Osteoblast (primary cell): Measurements from ENCODE around the gene WNT8B. TPM values are rescaled to one million over a fixed set of nuclear protein-coding genes. Genes with fewer than 3 reads are reported as not detected.

Experiments
- DNase-seq: peaks from one replicate; pipeline ENCODE4 v3.0.0; 2011; ENCODE audit warnings: low spot score, mixed read lengths; ENCODE audit not compliant: insufficient read length; ENCODE audit errors: missing footprints
- H2AFZ ChIP-seq: 2 replicates; pipeline ENCODE4 v1.6.0; 2011; ENCODE audit warnings: mild to moderate bottlenecking, low read length
- H3K27ac ChIP-seq: 2 replicates; pipeline ENCODE4 v1.5.1; 2011; ENCODE audit warnings: mild to moderate bottlenecking, low read depth, low read length, moderate library complexity
- H3K27me3 ChIP-seq: 2 replicates; pipeline ENCODE4 v1.6.0; 2012; ENCODE audit warnings: mild to moderate bottlenecking, control low read depth, inconsistent platforms, low read length, moderate library complexity; ENCODE audit not compliant: insufficient read depth
- H3K36me3 ChIP-seq: 2 replicates; pipeline ENCODE4 v1.5.1; 2011; ENCODE audit warnings: mild to moderate bottlenecking, low read length, control low read depth, moderate library complexity; ENCODE audit not compliant: insufficient read depth
- H3K4me1 ChIP-seq: 2 replicates; pipeline ENCODE4 v1.5.1; 2011; ENCODE audit warnings: mild to moderate bottlenecking, low read length, control low read depth, moderate library complexity; ENCODE audit not compliant: insufficient read depth
- H3K4me2 ChIP-seq: 2 replicates; pipeline ENCODE4 v1.6.0; 2011; ENCODE audit warnings: mild to moderate bottlenecking, low read length; ENCODE audit not compliant: insufficient read depth
- H3K4me3 ChIP-seq: fragments of 200-600 bp; sonication (generic); 3 replicates; pipeline ENCODE4 v1.5.1; 2012; ENCODE audit warnings: mild to moderate bottlenecking, low read length, inconsistent platforms; ENCODE audit not compliant: insufficient read depth
- H3K79me2 ChIP-seq: 2 replicates; pipeline ENCODE4 v1.6.0; 2012; ENCODE audit warnings: mild to moderate bottlenecking, low read length, control low read depth, inconsistent platforms; ENCODE audit not compliant: insufficient read depth
- H3K9me3 ChIP-seq: 2 replicates; pipeline ENCODE4 v1.5.1; 2011; ENCODE audit warnings: low read depth, low read length, control low read depth
- H4K20me1 ChIP-seq: 2 replicates; pipeline ENCODE4 v1.6.0; 2012; ENCODE audit warnings: mild to moderate bottlenecking, low read length, control low read depth; ENCODE audit not compliant: insufficient read depth
- total RNA-seq: library from RNA; depleted of rRNA; stranded (reverse); fragments of >200 nt; gene quantifications from 2 replicates; pipeline ENCODE4 v1.2.3, GENCODE V29; 2012
- TF ChIP-seq, protein P1 (sequence below): IDR thresholded peaks from 2 replicates; pipeline ENCODE4 v1.5.1; 2011; ENCODE audit warnings: mild to moderate bottlenecking, low read depth, low read length, moderate library complexity; ENCODE audit errors: extremely low read depth

The WNT8B gene, protein sequence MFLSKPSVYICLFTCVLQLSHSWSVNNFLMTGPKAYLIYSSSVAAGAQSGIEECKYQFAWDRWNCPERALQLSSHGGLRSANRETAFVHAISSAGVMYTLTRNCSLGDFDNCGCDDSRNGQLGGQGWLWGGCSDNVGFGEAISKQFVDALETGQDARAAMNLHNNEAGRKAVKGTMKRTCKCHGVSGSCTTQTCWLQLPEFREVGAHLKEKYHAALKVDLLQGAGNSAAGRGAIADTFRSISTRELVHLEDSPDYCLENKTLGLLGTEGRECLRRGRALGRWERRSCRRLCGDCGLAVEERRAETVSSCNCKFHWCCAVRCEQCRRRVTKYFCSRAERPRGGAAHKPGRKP
- total RNA-seq, result not detected in 2 replicates

DNA sequence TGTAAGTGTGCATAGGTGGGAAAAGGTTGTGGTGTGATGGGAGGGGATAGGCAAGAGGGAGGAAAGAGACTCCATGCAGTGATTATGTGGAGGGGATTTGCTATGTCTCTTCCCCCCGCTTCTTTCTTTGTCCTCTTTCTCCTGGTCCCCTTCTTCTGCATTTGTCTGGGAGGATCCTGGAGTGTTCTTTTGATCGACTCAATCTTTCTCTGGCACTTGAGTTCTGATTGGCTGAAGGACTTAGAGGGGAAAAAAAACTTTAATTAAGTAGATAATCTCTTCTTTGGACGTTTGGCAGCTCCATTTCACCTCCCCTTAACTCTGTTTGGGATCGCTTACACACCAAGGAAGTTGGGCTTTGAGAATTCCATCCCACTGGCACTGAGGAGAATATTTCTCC lies at the start of gene WNT8B:
Gene WNT8B, plus strand, starts transcription at position 301 of the 400 bp plus-strand sequence. CDS start 160 bp downstream, outside the sequence.
- Histone ChIP-seq H4K20me1 (no peaks in the 10 kb centered on the region), H2AFZ (no peak within 1 kb of the TSS), H3K79me2 (no peaks in the 10 kb centered on the region), H3K9me3 (no peaks in the 10 kb centered on the region), H3K4me2 (no peak within 1 kb of the TSS), H3K27me3 (peaks cover 51% of the 10 kb centered on the region), H3K4me1 (no peaks in the 10 kb centered on the region), H3K36me3 (no peaks in the 10 kb centered on the region), H3K4me3 (no peak within 1 kb of the TSS), H3K27ac (no peak within 1 kb of the TSS)
- TF ChIP-seq, protein P1, sequence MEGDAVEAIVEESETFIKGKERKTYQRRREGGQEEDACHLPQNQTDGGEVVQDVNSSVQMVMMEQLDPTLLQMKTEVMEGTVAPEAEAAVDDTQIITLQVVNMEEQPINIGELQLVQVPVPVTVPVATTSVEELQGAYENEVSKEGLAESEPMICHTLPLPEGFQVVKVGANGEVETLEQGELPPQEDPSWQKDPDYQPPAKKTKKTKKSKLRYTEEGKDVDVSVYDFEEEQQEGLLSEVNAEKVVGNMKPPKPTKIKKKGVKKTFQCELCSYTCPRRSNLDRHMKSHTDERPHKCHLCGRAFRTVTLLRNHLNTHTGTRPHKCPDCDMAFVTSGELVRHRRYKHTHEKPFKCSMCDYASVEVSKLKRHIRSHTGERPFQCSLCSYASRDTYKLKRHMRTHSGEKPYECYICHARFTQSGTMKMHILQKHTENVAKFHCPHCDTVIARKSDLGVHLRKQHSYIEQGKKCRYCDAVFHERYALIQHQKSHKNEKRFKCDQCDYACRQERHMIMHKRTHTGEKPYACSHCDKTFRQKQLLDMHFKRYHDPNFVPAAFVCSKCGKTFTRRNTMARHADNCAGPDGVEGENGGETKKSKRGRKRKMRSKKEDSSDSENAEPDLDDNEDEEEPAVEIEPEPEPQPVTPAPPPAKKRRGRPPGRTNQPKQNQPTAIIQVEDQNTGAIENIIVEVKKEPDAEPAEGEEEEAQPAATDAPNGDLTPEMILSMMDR, result no peak
- no peak for DNase-seq

DNA sequence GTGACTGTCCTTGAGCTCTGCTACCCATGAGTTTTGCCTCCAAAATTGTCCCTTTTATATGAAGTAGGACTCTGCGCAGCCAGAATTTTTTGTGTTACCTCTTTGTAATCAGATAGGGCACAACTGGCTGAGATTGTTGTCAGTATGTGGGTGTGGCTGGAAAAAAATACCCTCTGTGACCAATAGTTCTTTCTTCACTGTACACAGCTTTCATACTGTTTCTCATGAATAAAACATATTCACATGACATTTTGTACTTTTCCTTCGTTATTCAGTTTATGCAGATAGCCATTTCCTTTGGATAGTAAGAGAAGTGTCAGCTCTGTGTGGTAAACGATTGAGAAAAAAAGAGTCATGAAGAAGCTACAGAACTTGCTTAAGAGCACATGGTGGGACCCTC lies 49.6 kb upstream of the WNT8B start:
- Histone ChIP-seq H3K4me3 (no peak overlapping the region), H3K27me3 (peaks cover 4% of the 10 kb centered on the region), H3K9me3 (no peaks in the 10 kb centered on the region), H3K36me3 (no peaks in the 10 kb centered on the region), H3K79me2 (no peaks in the 10 kb centered on the region), H2AFZ (no peak overlapping the region), H3K4me1 (no peaks in the 10 kb centered on the region), H4K20me1 (no peaks in the 10 kb centered on the region), H3K27ac (no peak overlapping the region), H3K4me2 (no peak overlapping the region)
- DNase-seq, result no peak
- TF ChIP-seq, protein P1, result no peak

DNA sequence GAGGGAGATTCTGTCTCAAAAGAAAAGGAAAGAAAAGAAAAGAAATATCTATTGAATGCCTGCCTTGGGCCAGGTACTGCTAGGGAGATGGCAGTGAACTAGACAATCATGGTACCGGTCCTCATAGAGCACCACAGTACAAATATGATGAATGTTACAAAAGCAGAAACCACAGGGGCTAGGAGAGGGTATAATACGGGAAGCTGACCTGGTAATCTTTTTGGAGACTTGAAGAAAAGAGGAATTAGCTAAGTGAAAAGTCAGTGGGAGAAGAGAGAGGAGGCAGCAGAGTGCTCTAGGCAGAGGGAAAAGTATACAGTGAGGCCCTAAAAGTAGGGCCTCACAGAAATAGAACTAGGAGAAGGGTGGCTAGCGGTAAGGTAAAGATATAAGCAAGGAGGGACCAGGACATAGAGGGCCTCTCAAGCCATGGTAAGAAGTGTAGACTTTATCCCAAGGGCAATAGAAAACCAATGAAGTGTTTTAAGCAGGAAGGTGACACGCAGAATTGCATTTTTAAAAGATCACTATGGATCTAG lies 42.8 kb upstream of the WNT8B start:
- no peak overlapping the region for H2AFZ ChIP-seq
- peaks cover 11% of the 10 kb centered on the region for H3K27me3 ChIP-seq

DNA sequence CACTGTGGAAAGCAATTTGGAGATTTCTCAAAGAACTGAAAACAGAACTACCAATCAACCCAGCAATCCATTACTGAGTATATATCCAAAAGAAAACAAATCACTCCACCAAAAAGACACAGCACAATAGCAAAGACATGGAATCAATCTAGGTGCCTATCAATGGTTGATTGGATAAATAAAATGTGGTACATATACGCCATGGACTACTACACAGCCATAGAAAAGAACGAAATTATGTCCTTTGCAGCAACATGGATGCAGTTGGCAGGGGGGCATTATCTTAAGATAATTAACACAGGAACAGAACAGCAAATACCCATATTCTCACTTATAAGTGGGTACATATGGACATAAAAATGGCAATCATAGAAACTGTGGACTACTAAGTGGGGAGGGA lies 35.4 kb upstream of the WNT8B start:
- H3K79me2 ChIP-seq, result no peaks in the 10 kb centered on the region
- no peak overlapping the region for H3K4me3 ChIP-seq
- no peak overlapping the region for H2AFZ ChIP-seq
- TF ChIP-seq, protein P1, result no peak
- H3K27ac ChIP-seq, result no peak overlapping the region
- H3K4me1 ChIP-seq, result no peaks in the 10 kb centered on the region
- H3K4me2 ChIP-seq, result no peak overlapping the region
- no peaks in the 10 kb centered on the region for H3K36me3 ChIP-seq
- no peaks in the 10 kb centered on the region for H4K20me1 ChIP-seq
- H3K27me3 ChIP-seq, result peaks cover 14% of the 10 kb centered on the region
- no peaks in the 10 kb centered on the region for H3K9me3 ChIP-seq
- DNase-seq, result no peak

More for the DNA sequence above, 42.8 kb upstream of the WNT8B start:
- Histone ChIP-seq H3K4me3 (no peak overlapping the region), H3K36me3 (no peaks in the 10 kb centered on the region), H3K79me2 (no peaks in the 10 kb centered on the region), H3K4me2 (no peak overlapping the region), H4K20me1 (no peaks in the 10 kb centered on the region), H3K27ac (no peak overlapping the region), H3K4me1 (no peaks in the 10 kb centered on the region), H3K9me3 (no peaks in the 10 kb centered on the region)
- TF ChIP-seq, protein P1, result no peak
- DNase-seq, result no peak
